Activated CD8-positive, alpha-beta memory T cell treated with anti-CD3 and anti-CD28 coated beads, Interleukin-2, amount 50 U/mL, for 48 hours (primary cell): ENCODE data around the gene ZNF780A.
A peak's percentile ranks its signal among the peaks of the same experiment; 100 is the strongest.
"Not testable (repeated sequence)": the region's sequence is repeated elsewhere in the genome, so short reads cannot be mapped to it uniquely, and the experiment has no call there.

Experiments
- DNase-seq: peaks from one replicate; pipeline ENCODE4 v3.0.0-alpha.2; 2020

ZNF780A gene

GRCh38 chr19:40090241-40091204, at the start of gene ZNF780A:
Gene ZNF780A (minus strand): TSS chr19:40090943. CDS start chr19:40084753, 6,190 bp downstream.
- DNase-seq: peak; percentile 89

GRCh38 chr19:40139533-40140287, 49.0 kb upstream of the ZNF780A start:
- DNase-seq: no peak

GRCh38 chr19:40136818-40137217, 46.1 kb upstream of the ZNF780A start:
- DNase-seq: no peak

- no peak for DNase-seq
These were observed 44.1 kb upstream of the ZNF780A start for GRCh38 chr19:40134866-40135265.

- no peak for DNase-seq
These were observed 42.7 kb upstream of the ZNF780A start for GRCh38 chr19:40133491-40133890.

GRCh38 chr19:40130013-40130412, 39.3 kb upstream of the ZNF780A start:
- DNase-seq: no peak

- no peak for DNase-seq
These were observed 38.7 kb upstream of the ZNF780A start for GRCh38 chr19:40129425-40129824.

GRCh38 chr19:40128991-40129390, 38.2 kb upstream of the ZNF780A start:
- DNase-seq: no peak

GRCh38 chr19:40119380-40119779, 28.6 kb upstream of the ZNF780A start:
- no peak for DNase-seq

- not testable (repeated sequence) for DNase-seq
These were observed 27.9 kb upstream of the ZNF780A start for GRCh38 chr19:40118638-40119037.

- no peak for DNase-seq
These were observed 25.3 kb upstream of the ZNF780A start for GRCh38 chr19:40116075-40116474.

- not testable (repeated sequence) for DNase-seq
These were observed 23.4 kb upstream of the ZNF780A start for GRCh38 chr19:40114119-40114518.

GRCh38 chr19:40112271-40112670, 21.5 kb upstream of the ZNF780A start:
- not testable (repeated sequence) for DNase-seq

- DNase-seq: no peak
These were observed 19.8 kb upstream of the ZNF780A start for GRCh38 chr19:40110570-40110969.

- no peak for DNase-seq
These were observed 14.0 kb upstream of the ZNF780A start for GRCh38 chr19:40104754-40105153.

GRCh38 chr19:40103600-40103999, 12.9 kb upstream of the ZNF780A start:
- DNase-seq: no peak

- no peak for DNase-seq
These were observed 11.1 kb upstream of the ZNF780A start for GRCh38 chr19:40101813-40102212.

GRCh38 chr19:40093416-40093815, 2.7 kb upstream of the ZNF780A start:
- no peak for DNase-seq

- no peak for DNase-seq
These were observed 724 bp upstream of the ZNF780A start for GRCh38 chr19:40091205-40092129.

GRCh38 chr19:40089462-40089861, 1.3 kb downstream of the ZNF780A start:
- DNase-seq: no peak

GRCh38 chr19:40088299-40089047, 2.3 kb downstream of the ZNF780A start:
- DNase-seq: no peak

- DNase-seq: no peak
These were observed 5.8 kb downstream of the ZNF780A start for GRCh38 chr19:40084948-40085347.
